CD14-positive monocyte (primary cell): ENCODE results near the gene GPR3. TPM values are rescaled to one million over a fixed set of nuclear protein-coding genes. Genes with fewer than 3 reads are reported as not detected.

Experiments used
- DNase-seq, 3 donors: peaks; one replicate each; pipeline ENCODE4 v3.0.0-alpha.2; 2011 to 2022
- H2AFZ ChIP-seq: 2 replicates; pipeline ENCODE4 v1.6.0; 2012; ENCODE audit warnings: mild to moderate bottlenecking, low read depth, low read length, inconsistent platforms; ENCODE audit not compliant: insufficient read depth, poor library complexity, severe bottlenecking
- H3K27ac ChIP-seq, 2 donors: 1 replicate in 1 of 2; 2 replicates in 1 of 2; pipeline ENCODE4 v1.5.1; 2012 to 2013; ENCODE audit warnings: low read length in 2 of 2, control low read depth in 1 of 2, inconsistent platforms in 1 of 2, low read depth in 1 of 2, mild to moderate bottlenecking in 1 of 2
- H3K27me3 ChIP-seq, 2 donors: one replicate each; pipeline versions ENCODE4 v1.6.0 to v1.6.1; 2011 to 2013; ENCODE audit warnings: low read length in 2 of 2; ENCODE audit not compliant: control insufficient read depth in 2 of 2, insufficient read depth in 2 of 2
- H3K36me3 ChIP-seq, 2 donors: replicated peaks in 1 of 2; 1 replicate in 1 of 2; 2 replicates in 1 of 2; pipeline versions ENCODE4 v1.5.1 to v1.6.1; 2012 to 2013; ENCODE audit warnings: low read length in 2 of 2, control low read depth in 1 of 2, inconsistent platforms in 1 of 2, mild to moderate bottlenecking in 1 of 2; ENCODE audit not compliant: insufficient read depth in 2 of 2, control insufficient read depth in 1 of 2
- H3K4me1 ChIP-seq, 2 donors: 1 replicate in 1 of 2; 2 replicates in 1 of 2; pipeline versions ENCODE4 v1.5.1 to v1.6.1; 2012 to 2013; ENCODE audit warnings: low read length in 2 of 2, control low read depth in 1 of 2, inconsistent platforms in 1 of 2, mild to moderate bottlenecking in 1 of 2, moderate library complexity in 1 of 2; ENCODE audit not compliant: insufficient read depth in 2 of 2, control insufficient read depth in 1 of 2
- H3K4me2 ChIP-seq: replicated peaks from 2 replicates; pipeline ENCODE3; 2012; ENCODE audit warnings: low read length, moderate library complexity, mild to moderate bottlenecking; ENCODE audit not compliant: poor library complexity, severe bottlenecking; ENCODE audit errors: extremely low read depth
- H3K4me3 ChIP-seq, 3 experiments: fragments of 200-600 bp in 1 of 3; sonication (generic) in 1 of 3; replicated peaks in 1 of 3; 1 replicate in 2 of 3; 2 replicates in 1 of 3; pipeline ENCODE4 v1.5.1; 2011 to 2013; ENCODE audit warnings: low read length in 3 of 3, mild to moderate bottlenecking in 3 of 3, control low read depth in 2 of 3, low read depth in 2 of 3, inconsistent platforms in 1 of 3, moderate library complexity in 1 of 3
- H3K79me2 ChIP-seq: 2 replicates; pipeline ENCODE4 v1.6.0; 2012; ENCODE audit warnings: mild to moderate bottlenecking, control low read depth, inconsistent platforms, low read length, moderate library complexity; ENCODE audit not compliant: insufficient read depth
- H3K9ac ChIP-seq: 2 replicates; pipeline ENCODE4 v1.6.0; 2017; ENCODE audit warnings: low read length, mild to moderate bottlenecking; ENCODE audit not compliant: insufficient read depth, poor library complexity, severe bottlenecking
- H3K9me3 ChIP-seq, 2 donors: replicated peaks in 1 of 2; 1 replicate in 1 of 2; 2 replicates in 1 of 2; pipeline versions ENCODE4 v1.5.1 to v1.6.1; 2012 to 2013; ENCODE audit warnings: low read length in 2 of 2, control low read depth in 1 of 2; ENCODE audit not compliant: control insufficient read depth in 1 of 2, insufficient read depth in 1 of 2
- H4K20me1 ChIP-seq: 2 replicates; pipeline ENCODE4 v1.6.0; 2012; ENCODE audit warnings: mild to moderate bottlenecking, low read length, control low read depth, moderate library complexity; ENCODE audit not compliant: insufficient read depth
- H3K27ac Mint-ChIP-seq, 7 donors: one replicate each; pipeline ENCODE4 v1.8.0; 2020; ENCODE audit warnings: mild to moderate bottlenecking in 7 of 7, mixed read lengths in 7 of 7, moderate library complexity in 6 of 7, inconsistent platforms in 2 of 7
- H3K27me3 Mint-ChIP-seq, 3 donors: one replicate each; pipeline ENCODE4 v1.8.0; 2021 to 2022; ENCODE audit warnings: low read depth in 3 of 3, mild to moderate bottlenecking in 3 of 3, mixed read lengths in 3 of 3, moderate library complexity in 3 of 3, inconsistent platforms in 1 of 3
- H3K36me3 Mint-ChIP-seq, 2 donors: one replicate each; pipeline ENCODE4 v1.8.0; 2020; ENCODE audit warnings: mixed read lengths in 2 of 2, inconsistent platforms in 1 of 2, mild to moderate bottlenecking in 1 of 2
- H3K4me1 Mint-ChIP-seq: one replicate; pipeline ENCODE4 v1.8.0; 2020; ENCODE audit warnings: mild to moderate bottlenecking, mixed read lengths
- H3K4me3 Mint-ChIP-seq, 2 donors: one replicate each; pipeline ENCODE4 v1.8.0; 2020; ENCODE audit warnings: mild to moderate bottlenecking in 2 of 2, mixed read lengths in 2 of 2, moderate library complexity in 1 of 2
- H3K9me3 Mint-ChIP-seq, 7 donors: one replicate each; pipeline ENCODE4 v1.8.0; 2020 to 2022; ENCODE audit warnings: mixed read lengths in 7 of 7, mild to moderate bottlenecking in 6 of 7, moderate library complexity in 6 of 7, inconsistent platforms in 2 of 7
- CTCF ChIP-seq: fragments of 200-600 bp; IDR thresholded peaks from one replicate; pipeline ENCODE4 v1.8.0; 2022; ENCODE audit warnings: antibody characterized with exemption, mild to moderate bottlenecking
- WGBS: methylation state at CpG from one replicate; pipeline ENCODE4 v1.1.5; 2013; ENCODE audit warnings: missing lambda C conversion rate; ENCODE audit not compliant: insufficient coverage; 5-methylcytosine and 5-hydroxymethylcytosine counted together
- intact Hi-C, 2 donors: fragments of 100-400 bp; cut with micrococcal nuclease; formaldehyde crosslinking; loops; one replicate each; pipeline versions ENCODE4 v1.15.0 to v1.15.1; 2023
- polyA plus RNA-seq, 3 donors: library from polyadenylated mRNA; depleted of rRNA in 1 of 3; unstranded in 2 of 3; stranded (reverse) in 1 of 3; fragments of 300-500 nt in 2 of 3; fragments of >200 nt in 1 of 3; fragmentation: Illumina TruSeq in 2 of 3; gene quantifications; 1 replicate in 2 of 3; 2 replicates in 1 of 3; pipeline ENCODE4 v1.2.3, GENCODE V29; 2012 to 2021

GPR3 gene
- polyA plus RNA-seq, 3 donors, result 0.26 to 2.7 TPM; not detected in 1

DNA sequence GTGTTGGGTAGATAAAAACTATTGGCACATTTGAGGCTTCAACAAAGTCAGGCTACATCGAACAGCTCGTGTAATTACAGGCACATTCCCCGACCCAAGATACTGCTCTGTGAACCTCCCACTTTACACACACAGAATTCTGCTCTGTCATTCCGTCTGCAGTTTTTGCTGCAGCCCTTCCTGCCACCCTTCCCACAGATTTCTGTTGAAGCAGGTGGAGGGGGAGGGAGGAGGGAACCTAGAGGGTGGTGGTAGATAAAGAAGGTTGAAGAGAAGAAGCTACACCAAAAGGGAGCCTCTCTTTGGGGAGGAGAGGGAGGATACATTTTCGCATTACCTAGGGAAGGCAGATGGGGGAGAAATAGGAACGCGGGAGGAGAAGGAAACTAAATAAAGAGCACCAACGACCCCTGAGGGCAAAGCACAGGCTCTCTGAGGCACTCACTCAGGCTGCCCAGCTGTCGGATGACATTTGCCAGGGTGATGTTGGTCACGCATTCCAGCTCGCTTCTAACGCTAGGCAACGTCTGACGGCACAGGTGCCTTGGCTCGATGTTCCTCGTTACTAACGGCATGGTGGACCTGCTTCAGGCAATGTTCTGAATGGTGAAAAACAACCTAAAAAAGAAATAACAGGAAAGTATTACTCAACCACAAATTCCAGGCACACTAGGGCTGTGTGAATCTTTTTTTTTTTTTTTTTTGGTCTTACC, 36.0 kb downstream of the GPR3 start:
- Histone ChIP-seq H3K4me3 (peak overlapping the region; percentile 1 to 66 (median 22)), H4K20me1 (peaks cover 44% of the 10 kb centered on the region), H3K9ac (peak overlapping the region; percentile 52), H3K27ac (peak overlapping the region; percentile 80 to 85), H3K9me3 (no peaks in the 10 kb centered on the region), H3K27me3 (no peaks in the 10 kb centered on the region), H3K36me3 (peaks cover 17 to 34% of the 10 kb centered on the region in 2 donors), H3K79me2 (peaks cover 100% of the 10 kb centered on the region), H2AFZ (no peak overlapping the region), H3K4me1 (peaks cover 74 to 76% of the 10 kb centered on the region in 2 donors), H3K4me2 (peak overlapping the region; percentile 84)
- DNase-seq, result no peak
- no peak for TF ChIP-seq CTCF
- Mint-ChIP-seq H3K4me3 (peak overlapping the region; percentile 80 to 89), H3K36me3 (peaks cover 36 to 42% of the 10 kb centered on the region in 2 donors), H3K27ac (peak overlapping the region; percentile 91 to 96 (median 93)), H3K4me1 (peaks cover 77% of the 10 kb centered on the region), H3K9me3 (no peaks in the 10 kb centered on the region), H3K27me3 (peaks cover 0 to 1% (median 0%) of the 10 kb centered on the region in 3 donors)
- WGBS, result 4% methylated on average over 5 of the region's 17 CpGs
- intact Hi-C loops, result loop anchor here in 1 of 2 donors (10.0 kb wide), 1 partner anchor 46 kb away; no protein-coding TSS in a partner anchor

GRCh38 chr1:27429029-27429425, 36.6 kb downstream of the GPR3 start:
- H3K4me1 ChIP-seq, result peaks cover 79 to 82% of the 10 kb centered on the region in 2 donors
- peak overlapping the region; percentile 84 for H3K4me2 ChIP-seq
- peaks cover 39% of the 10 kb centered on the region for H4K20me1 ChIP-seq
- Mint-ChIP-seq H3K4me3 (peak overlapping the region; percentile 80 to 89), H3K4me1 (peaks cover 78% of the 10 kb centered on the region), H3K27ac (peak overlapping the region; percentile 91 to 96 (median 93)), H3K9me3 (no peaks in the 10 kb centered on the region), H3K27me3 (peaks cover 0 to 1% (median 0%) of the 10 kb centered on the region in 3 donors), H3K36me3 (peaks cover 33 to 44% of the 10 kb centered on the region in 2 donors)
- H3K36me3 ChIP-seq, result peaks cover 13 to 28% of the 10 kb centered on the region in 2 donors
- peak overlapping the region; percentile 80 to 85 for H3K27ac ChIP-seq
- peaks cover 100% of the 10 kb centered on the region for H3K79me2 ChIP-seq
- peak overlapping the region; percentile 52 for H3K9ac ChIP-seq
- intact Hi-C loops, result loop anchor here in 1 of 2 donors (10.0 kb wide), 1 partner anchor 46 kb away; no protein-coding TSS in a partner anchor
- DNase-seq, result no peak
- no CpG with 5 or more reads among the region's 2 CpGs for WGBS
- H3K4me3 ChIP-seq, result peak overlapping the region in 2 of 3 experiments; percentile 1 to 66
- no peaks in the 10 kb centered on the region for H3K9me3 ChIP-seq
- TF ChIP-seq CTCF, result no peak
- no peaks in the 10 kb centered on the region for H3K27me3 ChIP-seq
- no peak overlapping the region for H2AFZ ChIP-seq
